ENCODE results near the gene IER2. TPM values are rescaled to one million over a fixed set of nuclear protein-coding genes. Genes with fewer than 3 reads are reported as not detected.
"Not testable (repeated sequence)": the region's sequence is repeated elsewhere in the genome, so short reads cannot be mapped to it uniquely, and the experiment has no call there.

Gene IER2
- total RNA-seq, 2 donors from 2014 or later = 376 to 523 TPM

DNA sequence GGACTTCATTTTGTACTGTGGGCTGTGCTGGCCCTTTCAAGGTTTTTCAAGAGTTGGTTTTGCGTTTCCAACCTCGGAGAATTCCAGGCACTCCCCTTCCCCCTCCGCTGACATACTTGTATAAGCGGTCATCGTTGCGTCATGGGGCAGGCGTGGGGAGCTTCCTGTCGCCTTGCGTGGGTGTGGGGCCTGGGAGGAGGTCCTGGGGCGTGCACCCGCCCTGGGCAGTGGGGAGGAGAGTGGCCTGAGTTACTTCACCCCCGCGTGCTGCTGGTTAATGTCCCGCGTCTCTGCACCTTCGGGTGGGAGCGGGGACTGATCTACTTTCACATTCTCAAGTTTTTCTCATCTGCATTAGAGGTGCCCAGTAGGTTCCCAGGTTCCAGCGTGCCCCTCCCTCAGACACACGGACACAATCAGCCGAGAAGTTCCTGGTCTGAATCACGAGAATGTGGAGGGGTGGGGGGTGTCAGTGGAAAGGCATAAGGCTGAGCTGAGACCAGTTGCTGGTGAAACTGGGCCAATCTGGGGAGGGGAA is 4.1 kb downstream of the IER2 start:
- peak in 1 of 3 donors; percentile 19 for DNase-seq
- H3K27ac Mint-ChIP-seq = peak overlapping the region; percentile 97
- H3K4me1 Mint-ChIP-seq = peaks cover 59% of the 10 kb centered on the region
- ATAC-seq = no peak
- H3K4me3 Mint-ChIP-seq = peak overlapping the region; percentile 93
- peaks cover 4% of the 10 kb centered on the region for H3K9me3 ChIP-seq (ENCODE audit: control insufficient read depth, low read length, poor library complexity, severe bottlenecking)
- no peaks in the 10 kb centered on the region for H3K27me3 Mint-ChIP-seq
- peaks cover 8% of the 10 kb centered on the region for H3K36me3 Mint-ChIP-seq (ENCODE audit: low read depth)

DNA sequence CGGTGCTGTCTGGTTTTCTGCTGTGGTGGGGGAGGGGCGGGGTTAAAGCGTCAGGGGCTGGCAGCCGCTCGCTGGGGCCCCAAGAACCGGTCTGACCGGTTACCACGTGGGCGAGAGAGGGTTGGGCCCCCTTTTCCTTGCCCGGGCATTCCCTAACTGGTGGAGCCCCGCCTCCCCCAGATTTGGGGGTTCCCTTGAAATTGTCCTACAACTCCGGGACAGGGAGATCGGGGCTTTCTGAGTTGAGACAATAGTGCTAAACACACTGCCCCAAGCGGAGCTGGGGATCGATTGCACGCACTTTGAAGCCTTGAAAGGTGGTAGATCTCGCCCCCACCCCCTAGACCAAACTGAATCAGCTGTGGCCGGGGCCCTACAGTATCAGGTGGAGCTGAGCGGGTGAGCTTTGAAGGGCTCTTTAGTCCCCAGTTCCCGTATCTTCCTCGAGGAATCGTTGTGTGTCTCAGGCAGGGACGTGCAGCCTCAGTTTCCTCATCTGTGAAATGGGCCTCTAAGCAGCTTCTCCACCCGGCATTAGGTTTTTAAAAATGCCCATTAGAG is 4.8 kb downstream of the IER2 start:
- H3K4me3 Mint-ChIP-seq = peak overlapping the region; percentile 93
- H3K27me3 Mint-ChIP-seq = no peaks in the 10 kb centered on the region
- DNase-seq (peak; percentile 62 to 71 (median 65)), ATAC-seq (peak; percentile 32)
- H3K9me3 ChIP-seq (ENCODE audit: control insufficient read depth, low read length, poor library complexity, severe bottlenecking) = peaks cover 4% of the 10 kb centered on the region
- peaks cover 8% of the 10 kb centered on the region for H3K36me3 Mint-ChIP-seq (ENCODE audit: low read depth)
- peak overlapping the region; percentile 97 for H3K27ac Mint-ChIP-seq
- H3K4me1 Mint-ChIP-seq = peaks cover 59% of the 10 kb centered on the region

DNA sequence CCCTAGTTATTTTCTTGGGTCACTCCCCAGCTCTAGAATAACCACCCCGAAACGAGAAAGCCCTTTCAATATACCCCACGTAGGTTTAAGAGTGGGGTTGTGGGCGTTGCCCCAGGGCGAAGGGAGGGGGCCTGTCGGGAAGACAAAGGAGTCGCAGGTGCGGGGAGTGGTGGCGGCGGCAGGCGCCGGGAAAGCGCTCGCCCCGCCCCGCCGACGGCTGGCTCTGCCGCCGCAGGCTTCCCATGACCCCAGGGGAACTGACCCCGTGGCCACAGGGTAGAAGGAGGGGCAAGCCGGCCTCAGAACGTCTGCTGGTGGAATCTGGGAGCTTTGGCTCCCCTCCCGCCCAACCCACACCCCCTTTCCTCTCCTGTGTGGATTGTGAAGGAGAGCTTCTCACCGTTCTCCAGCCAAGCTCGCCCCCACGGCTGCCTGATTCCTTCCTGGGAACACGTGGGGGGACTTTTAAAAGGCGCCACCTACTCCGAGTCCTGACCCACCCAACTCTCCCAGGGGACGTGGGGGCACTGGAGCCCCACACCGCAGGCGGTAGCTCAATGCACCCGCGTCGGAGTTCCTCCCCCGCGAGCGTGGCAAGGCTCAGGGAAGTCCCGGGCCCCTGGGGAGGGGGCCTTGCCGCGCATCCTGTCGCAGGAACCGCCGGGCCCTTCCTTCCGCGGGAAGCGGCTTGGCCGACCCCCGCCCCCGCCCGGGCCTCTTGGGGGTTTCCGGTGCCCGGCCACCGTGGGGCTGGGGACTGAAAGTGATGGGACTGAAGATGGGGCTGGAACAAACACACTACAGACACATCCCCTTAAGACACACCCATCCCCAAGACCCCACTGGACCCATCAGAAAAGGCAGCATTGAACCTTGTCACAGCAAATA is 5.5 kb downstream of the IER2 start:
- H3K27ac Mint-ChIP-seq = peak overlapping the region; percentile 97
- DNase-seq (peak; percentile 71 to 77 (median 75)), ATAC-seq (peak; percentile 49)
- H3K27me3 Mint-ChIP-seq = no peaks in the 10 kb centered on the region
- H3K4me1 Mint-ChIP-seq = peaks cover 53% of the 10 kb centered on the region
- peaks cover 4% of the 10 kb centered on the region for H3K9me3 ChIP-seq (ENCODE audit: control insufficient read depth, low read length, poor library complexity, severe bottlenecking)
- peaks cover 8% of the 10 kb centered on the region for H3K36me3 Mint-ChIP-seq (ENCODE audit: low read depth)
- peak overlapping the region; percentile 93 for H3K4me3 Mint-ChIP-seq

DNA sequence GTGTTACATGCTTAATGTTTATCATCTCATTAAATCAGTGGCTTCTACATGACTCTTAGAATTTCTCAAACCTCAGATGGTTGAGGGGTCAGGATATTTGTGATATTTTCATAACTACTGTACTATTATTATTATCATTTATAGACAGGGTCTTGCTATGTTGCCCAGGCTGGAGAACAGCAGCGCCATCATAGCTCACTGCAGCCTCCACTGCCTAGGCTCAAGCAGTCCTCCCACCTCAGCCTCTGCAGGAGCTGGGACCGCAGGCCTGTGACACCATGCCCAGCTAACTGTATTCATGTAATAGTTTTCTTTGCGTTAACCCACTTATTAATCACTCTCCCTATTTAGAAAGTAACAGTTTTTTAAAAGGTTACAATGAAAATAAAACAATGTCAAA is 9.5 kb downstream of the IER2 start:
- Mint-ChIP-seq H3K27me3 (no peaks in the 10 kb centered on the region), H3K4me3 (peak overlapping the region; percentile 55)

DNA sequence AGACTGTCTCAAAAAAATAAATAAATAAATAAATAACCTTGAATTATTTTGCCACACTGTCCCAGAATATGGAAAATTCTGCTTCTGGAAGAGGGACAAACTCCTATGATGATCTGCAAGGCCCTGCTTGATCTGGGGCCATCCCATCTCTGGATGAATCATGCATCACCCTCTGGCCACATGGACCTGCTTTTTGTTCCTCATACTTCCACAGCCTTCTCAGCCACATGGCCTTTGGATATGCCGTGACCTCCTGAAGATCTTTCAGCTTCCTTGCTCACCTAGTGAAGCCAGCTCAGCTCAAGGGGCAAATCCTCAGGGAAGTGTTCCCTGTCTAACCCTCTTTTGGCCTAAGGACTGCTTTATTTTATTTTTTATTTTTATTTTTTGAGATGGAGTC is 10.3 kb downstream of the IER2 start:
- peaks cover 47% of the 10 kb centered on the region for H3K4me1 Mint-ChIP-seq
- H3K4me3 Mint-ChIP-seq = no peak overlapping the region
- H3K27me3 Mint-ChIP-seq = no peaks in the 10 kb centered on the region
- H3K36me3 Mint-ChIP-seq (ENCODE audit: low read depth) = no peaks in the 10 kb centered on the region
- H3K27ac Mint-ChIP-seq = no peak overlapping the region
- ATAC-seq (no peak), DNase-seq (no peak)
- no peaks in the 10 kb centered on the region for H3K9me3 ChIP-seq (ENCODE audit: control insufficient read depth, low read length, poor library complexity, severe bottlenecking)

More for the DNA sequence above, 9.5 kb downstream of the IER2 start:
- DNase-seq (no peak), ATAC-seq (no peak)
- Mint-ChIP-seq H3K4me1 (peaks cover 43% of the 10 kb centered on the region), H3K36me3 (ENCODE audit: low read depth) (no peaks in the 10 kb centered on the region), H3K27ac (peak overlapping the region; percentile 69)
- no peaks in the 10 kb centered on the region for H3K9me3 ChIP-seq (ENCODE audit: control insufficient read depth, low read length, poor library complexity, severe bottlenecking)

DNA sequence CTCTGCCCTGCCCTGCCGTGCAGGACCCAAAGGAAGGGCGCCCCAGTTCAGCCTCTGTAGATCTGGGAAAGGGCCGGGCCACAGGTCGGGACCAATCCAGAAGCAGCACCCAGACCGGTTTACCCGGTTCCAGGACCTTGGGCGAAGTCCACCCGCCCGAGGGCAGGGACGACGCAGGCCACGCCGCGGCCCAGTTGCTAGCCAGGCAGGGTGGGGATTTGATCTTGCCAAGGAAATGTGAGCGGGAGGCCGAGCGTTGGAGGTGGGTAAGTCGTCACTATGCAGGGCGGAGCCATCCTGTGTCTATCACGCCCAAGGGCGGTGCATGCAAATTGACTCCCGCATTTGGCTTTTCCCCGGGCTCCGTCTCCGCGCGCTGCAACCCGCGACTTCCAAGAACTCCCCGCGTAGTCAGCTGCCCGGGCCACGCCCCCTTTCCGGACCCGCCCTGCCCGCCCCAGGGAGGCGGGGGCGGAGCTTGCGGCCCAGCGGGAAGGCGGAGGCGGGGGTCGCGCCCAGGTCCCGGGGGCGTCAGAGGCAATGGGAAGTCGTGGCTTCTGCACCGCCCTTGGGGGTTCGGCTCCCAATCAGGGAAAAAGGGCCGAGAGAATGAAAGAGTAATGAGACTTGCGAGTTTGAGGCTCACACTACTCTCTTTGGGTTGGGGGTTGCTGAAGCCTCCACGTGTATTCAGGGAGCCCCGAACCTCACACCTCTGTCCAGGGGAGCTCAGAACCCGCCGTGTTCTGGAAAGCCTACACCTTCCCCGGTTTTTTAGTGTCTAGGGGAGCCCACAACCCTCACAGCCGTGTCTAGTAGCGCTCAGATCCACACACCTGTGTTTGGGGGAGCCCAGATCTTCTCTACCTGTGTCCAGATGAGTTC is 12.8 kb downstream of the IER2 start:
- ATAC-seq (peak; percentile 65), DNase-seq (peak; percentile 52 to 83 (median 79))
- no peaks in the 10 kb centered on the region for H3K9me3 ChIP-seq (ENCODE audit: control insufficient read depth, low read length, poor library complexity, severe bottlenecking)
- Mint-ChIP-seq H3K4me1 (peaks cover 36% of the 10 kb centered on the region), H3K27me3 (no peaks in the 10 kb centered on the region), H3K36me3 (ENCODE audit: low read depth) (no peaks in the 10 kb centered on the region), H3K27ac (peak overlapping the region; percentile 97), H3K4me3 (peak overlapping the region; percentile 86)

DNA sequence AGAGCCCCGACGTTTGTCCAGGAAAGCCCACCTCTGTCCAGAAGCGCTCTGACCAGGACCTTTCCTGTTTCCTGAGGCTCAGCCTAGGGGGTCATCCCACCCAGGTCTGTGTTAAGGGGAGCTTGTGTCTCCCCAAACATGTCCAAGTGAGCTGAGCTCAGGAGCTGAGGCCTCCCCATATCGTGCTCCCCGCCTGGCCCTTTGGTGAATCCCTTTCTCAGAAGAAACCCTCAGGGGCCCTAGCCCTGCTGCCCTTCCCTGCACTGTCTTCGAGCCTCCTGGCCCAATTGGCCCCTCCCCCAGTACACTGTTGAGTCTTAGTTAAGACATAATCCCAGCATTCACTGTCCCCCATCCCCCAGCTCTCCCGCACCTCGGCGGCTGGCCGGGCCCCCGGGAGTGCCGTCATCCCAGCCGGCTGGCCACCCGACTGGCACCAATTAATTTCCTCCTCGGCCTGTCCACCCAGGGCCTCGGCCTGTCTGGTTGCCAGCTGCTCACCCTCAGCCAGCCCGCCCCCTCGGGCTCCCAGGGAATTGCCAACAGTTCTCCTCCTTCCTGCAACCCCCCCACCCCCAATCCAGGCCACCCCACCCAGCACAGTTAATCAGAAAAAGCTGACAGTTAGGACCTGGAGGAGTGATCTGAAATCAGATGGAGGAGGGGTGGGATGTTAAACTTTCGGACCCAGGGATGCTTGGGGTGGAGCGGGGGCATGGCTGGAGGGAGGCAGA is 13.6 kb downstream of the IER2 start:
- DNase-seq = peak in 2 of 3 donors; percentile 9 to 22
- peak; percentile 20 for ATAC-seq
- Mint-ChIP-seq H3K4me3 (peak overlapping the region; percentile 85), H3K4me1 (peaks cover 32% of the 10 kb centered on the region), H3K36me3 (ENCODE audit: low read depth) (no peaks in the 10 kb centered on the region), H3K27me3 (no peaks in the 10 kb centered on the region), H3K27ac (peak overlapping the region; percentile 97)
- no peaks in the 10 kb centered on the region for H3K9me3 ChIP-seq (ENCODE audit: control insufficient read depth, low read length, poor library complexity, severe bottlenecking)

DNA sequence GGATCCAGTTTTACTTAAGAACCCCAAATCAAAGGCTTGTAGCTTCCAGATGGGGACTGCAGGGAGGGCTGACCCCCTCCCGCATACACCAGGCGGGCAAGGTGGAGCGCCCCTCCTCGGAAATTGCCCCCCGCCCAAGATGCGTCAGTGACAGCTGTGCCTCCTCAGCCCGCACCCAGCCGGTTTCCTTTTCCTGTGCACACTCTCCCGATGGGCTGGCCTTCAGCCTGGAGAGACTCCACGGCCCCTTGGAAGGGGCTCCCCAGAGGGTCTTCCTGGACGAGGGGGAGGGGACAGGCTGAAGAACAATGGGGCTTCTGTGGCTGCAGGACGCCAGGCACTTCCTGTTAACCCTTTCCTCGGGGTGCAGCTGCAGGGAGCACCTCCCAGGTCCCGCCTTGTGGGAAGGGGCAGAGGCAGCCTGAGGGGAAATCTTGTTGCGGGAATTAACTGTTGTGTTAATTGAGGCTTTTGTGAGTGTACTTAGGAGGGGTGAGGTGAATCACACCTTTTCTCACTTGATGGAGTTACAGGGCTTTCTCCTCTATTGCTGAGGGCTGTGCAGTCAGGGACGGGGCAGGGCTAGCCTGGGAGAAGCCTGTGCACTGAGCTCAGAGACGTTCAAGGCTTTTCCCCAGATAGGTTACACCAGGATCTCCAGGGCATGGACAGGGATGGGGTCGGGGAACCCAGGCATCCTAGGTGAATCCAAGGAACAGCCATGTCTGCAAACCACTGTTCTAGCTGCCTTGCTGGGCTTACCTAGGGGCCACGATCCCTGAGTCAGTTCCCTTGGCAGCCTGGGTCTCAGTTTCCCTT is 14.3 kb downstream of the IER2 start:
- Mint-ChIP-seq H3K4me3 (peak overlapping the region; percentile 85), H3K4me1 (peaks cover 37% of the 10 kb centered on the region), H3K36me3 (ENCODE audit: low read depth) (no peaks in the 10 kb centered on the region), H3K27me3 (no peaks in the 10 kb centered on the region), H3K27ac (peak overlapping the region; percentile 97)
- ATAC-seq (no peak), DNase-seq (peak in 2 of 3 donors; percentile 15 to 46)
- no peaks in the 10 kb centered on the region for H3K9me3 ChIP-seq (ENCODE audit: control insufficient read depth, low read length, poor library complexity, severe bottlenecking)

DNA sequence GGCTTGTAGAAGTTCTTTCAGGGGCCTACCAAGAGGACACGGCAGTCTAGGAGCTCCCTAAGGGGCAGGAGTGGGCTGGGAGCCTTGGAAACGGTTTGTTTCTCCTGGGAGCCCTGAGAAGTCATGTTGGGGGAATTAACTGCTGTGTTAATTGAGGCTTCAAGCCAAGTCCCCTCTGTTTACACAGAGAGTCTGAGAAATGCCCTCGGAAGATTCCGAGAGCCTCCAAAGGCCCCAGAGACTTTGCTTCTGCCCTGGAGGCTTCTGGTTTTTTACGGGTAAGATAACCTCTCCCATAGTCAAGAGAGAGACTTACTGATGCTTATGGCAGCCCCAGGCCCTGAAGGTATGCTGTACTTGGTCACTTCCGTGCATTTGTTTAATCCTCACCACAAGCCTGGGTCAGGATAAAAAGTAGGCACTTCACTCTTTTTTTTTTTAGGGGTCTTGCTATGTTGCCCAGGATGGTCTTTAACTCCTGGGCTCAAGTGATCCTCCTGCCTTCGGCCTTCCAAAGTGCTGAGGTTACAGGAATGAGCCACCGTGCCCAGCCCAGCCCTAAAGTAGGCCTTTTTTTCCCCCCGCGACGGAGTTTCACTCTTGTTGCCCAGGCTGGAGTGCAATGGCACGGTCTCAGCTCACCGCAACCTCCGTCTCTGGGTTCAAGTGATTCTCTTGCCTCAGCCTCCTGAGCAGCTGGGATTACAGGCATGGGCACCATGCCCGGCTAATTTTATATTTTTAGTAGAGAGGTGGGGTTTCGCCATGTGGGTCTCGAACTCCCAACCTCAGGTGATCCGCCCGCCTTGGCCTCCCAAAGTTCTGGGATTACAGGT is 15.2 kb downstream of the IER2 start:
- DNase-seq (no peak), ATAC-seq (no peak)
- Mint-ChIP-seq H3K27ac (peak overlapping the region; percentile 97), H3K4me3 (peak overlapping the region; percentile 85), H3K4me1 (peaks cover 42% of the 10 kb centered on the region), H3K36me3 (ENCODE audit: low read depth) (no peaks in the 10 kb centered on the region), H3K27me3 (no peaks in the 10 kb centered on the region)
- H3K9me3 ChIP-seq (ENCODE audit: control insufficient read depth, low read length, poor library complexity, severe bottlenecking) = no peaks in the 10 kb centered on the region

DNA sequence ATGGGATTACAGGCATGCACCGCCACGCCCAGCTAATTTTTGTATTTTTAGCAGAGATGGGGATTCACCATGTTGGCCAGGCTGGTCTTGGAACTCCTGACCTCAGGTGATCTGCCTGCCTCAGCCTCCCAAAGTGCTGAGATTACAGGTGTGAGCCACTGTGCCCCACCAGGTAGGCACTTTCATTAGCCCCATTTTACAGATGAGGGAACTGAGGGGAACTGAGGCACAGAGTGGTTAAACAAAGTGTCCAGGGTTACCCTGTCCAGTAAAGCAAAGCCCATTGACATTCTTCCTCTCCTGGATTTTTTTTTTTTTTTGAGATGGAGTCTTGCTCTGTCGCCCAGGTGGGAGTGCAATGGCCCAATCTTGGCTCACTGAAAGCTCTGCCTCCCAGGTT is 15.9 kb downstream of the IER2 start:
- H3K9me3 ChIP-seq (ENCODE audit: control insufficient read depth, low read length, poor library complexity, severe bottlenecking); H3K27me3 Mint-ChIP-seq; H3K4me3 Mint-ChIP-seq; ATAC-seq; H3K36me3 Mint-ChIP-seq (ENCODE audit: low read depth); DNase-seq: not testable (repeated sequence)
- Mint-ChIP-seq H3K4me1 (peaks cover 45% of the 10 kb centered on the region), H3K27ac (peak overlapping the region; percentile 97)

DNA sequence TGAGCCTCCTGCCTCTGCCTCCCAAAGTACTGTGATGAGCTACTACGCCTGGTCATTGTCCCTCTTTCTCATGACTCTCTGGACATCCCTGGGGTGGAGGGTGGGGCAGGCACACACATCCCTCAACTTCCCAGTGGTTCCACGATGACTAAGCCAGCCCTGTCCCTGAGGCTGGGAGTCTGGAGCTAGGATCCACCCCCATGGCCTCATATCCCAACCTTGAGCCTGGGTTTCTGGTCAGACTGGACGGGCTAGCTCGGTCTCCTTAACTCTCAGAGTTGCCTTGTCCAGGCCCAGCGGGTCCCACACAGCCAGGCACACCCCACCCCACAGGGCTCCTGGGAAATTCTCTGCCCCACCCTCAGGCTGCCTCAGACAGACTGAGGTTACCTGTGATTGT is 19.6 kb downstream of the IER2 start:
- H3K9me3 ChIP-seq (ENCODE audit: control insufficient read depth, low read length, poor library complexity, severe bottlenecking) = no peaks in the 10 kb centered on the region
- DNase-seq (no peak), ATAC-seq (no peak)
- Mint-ChIP-seq H3K36me3 (ENCODE audit: low read depth) (no peaks in the 10 kb centered on the region), H3K4me3 (peak overlapping the region; percentile 70), H3K27me3 (no peaks in the 10 kb centered on the region), H3K27ac (peak overlapping the region; percentile 97), H3K4me1 (peaks cover 46% of the 10 kb centered on the region)
